Hematopoietic multipotent progenitor cell treated with erythropoietin and hydrocortisone succinate and interleukin-3 and kit ligand, for 15 days (in vitro differentiated cells): ENCODE measurements around the gene A4GNT.
A peak's percentile ranks its signal among the peaks of the same experiment; 100 is the strongest.
"Not testable (repeated sequence)": the region's sequence is repeated elsewhere in the genome, so short reads cannot be mapped to it uniquely, and the experiment has no call there.

ENCODE experiments used
- DNase-seq: peaks from one replicate; pipeline ENCODE4 v3.0.0-alpha.2; 2015; ENCODE audit warnings: low spot score

Gene A4GNT

GRCh38 chr3:138132239-138132638 lies at the start of gene A4GNT:
Gene A4GNT, minus strand, starts transcription at chr3:138132390. Its CDS starts 1,134 bp downstream, at chr3:138131256.
- DNase-seq: no peak

- DNase-seq: peak; percentile 73
Observed at GRCh38 chr3:138180375-138181029, 48.3 kb upstream of the A4GNT start.

GRCh38 chr3:138174421-138175131 lies 42.4 kb upstream of the A4GNT start, which contains the start of gene DBR1:
Gene DBR1, minus strand, starts transcription at chr3:138174921. Its CDS starts 126 bp downstream, at chr3:138174795.
- peak; percentile 88 for DNase-seq

- peak; percentile 25 for DNase-seq
Observed at GRCh38 chr3:138173769-138174420, 41.7 kb upstream of the A4GNT start.

GRCh38 chr3:138172625-138173024 lies 40.4 kb upstream of the A4GNT start:
- no peak for DNase-seq

- DNase-seq: no peak
Observed at GRCh38 chr3:138165061-138165460, 32.9 kb upstream of the A4GNT start.

- DNase-seq: no peak
Observed at GRCh38 chr3:138157743-138158142, 25.6 kb upstream of the A4GNT start.

GRCh38 chr3:138154534-138154933 lies 22.3 kb upstream of the A4GNT start:
- DNase-seq: no peak

GRCh38 chr3:138148503-138148902 lies 16.3 kb upstream of the A4GNT start:
- no peak for DNase-seq

GRCh38 chr3:138142181-138142580 lies 10.0 kb upstream of the A4GNT start:
- DNase-seq: not testable (repeated sequence)

- no peak for DNase-seq
Observed at GRCh38 chr3:138140940-138141339, 8.8 kb upstream of the A4GNT start.

GRCh38 chr3:138139691-138140090 lies 7.5 kb upstream of the A4GNT start:
- DNase-seq: no peak

GRCh38 chr3:138137861-138138260 lies 5.7 kb upstream of the A4GNT start:
- no peak for DNase-seq

GRCh38 chr3:138136201-138136600 lies 4.0 kb upstream of the A4GNT start:
- no peak for DNase-seq

- DNase-seq: no peak
Observed at GRCh38 chr3:138135833-138136194, 3.6 kb upstream of the A4GNT start.

GRCh38 chr3:138135146-138135832 lies 3.1 kb upstream of the A4GNT start:
- no peak for DNase-seq

GRCh38 chr3:138127636-138128365 lies 4.4 kb downstream of the A4GNT start:
- DNase-seq: no peak

- DNase-seq: no peak
Observed at GRCh38 chr3:138125548-138126221, 6.5 kb downstream of the A4GNT start.

- DNase-seq: no peak
Observed at GRCh38 chr3:138124706-138125355, 7.4 kb downstream of the A4GNT start.

GRCh38 chr3:138124188-138124587 lies 8.0 kb downstream of the A4GNT start:
- no peak for DNase-seq

GRCh38 chr3:138119423-138119766 lies 12.8 kb downstream of the A4GNT start:
- no peak for DNase-seq
